ENCODE measurements around the gene ANO7. TPM values are rescaled to one million over a fixed set of nuclear protein-coding genes. Genes with fewer than 3 reads are reported as not detected.

ANO7 gene
- total and polyA plus RNA-seq, 2 of the 8 experiments (the other 6 are each of a cell fraction or from before 2014, with no cell fraction given) = 3.2 to 6.9 TPM

GRCh38 chr2:241235859-241236593, 47.5 kb downstream of the ANO7 start:
- ChIA-PET CTCF (ENCODE audit: partially characterized antibody) (interaction anchor here (1.0 kb wide), 1 partner anchor 72 kb away, joined by 3 read pairs; no protein-coding TSS in a partner anchor), POLR2A (ENCODE audit: partially characterized antibody) (no interaction called here)
- Histone ChIP-seq H3K4ac (replicated peaks; ENCODE audit: insufficient read length, low read depth, low read length) (no peak overlapping the region), H3K23me2 (ENCODE audit: low read depth, low read length) (no peaks in the 10 kb centered on the region), H3K9ac (replicated peaks in 1 of 4; ENCODE audit: extremely low read depth in 1 of 4, low read depth in 3 of 4, low read length in 3 of 4) (no peak overlapping the region; a peak in 1 of 7 replicates), H3K4me3 (ENCODE audit: extremely low read depth in 1 of 4, insufficient read depth in 2 of 4, low read depth in 3 of 4, low read length in 4 of 4) (no peak overlapping the region), H2BK5ac (ENCODE audit: low read depth, low read length) (no peak overlapping the region), H3K79me2 (ENCODE audit: control insufficient read depth in 1 of 2, insufficient read depth in 2 of 2, low read length in 2 of 2) (no peaks in the 10 kb centered on the region), H2BK15ac (ENCODE audit: low read length) (no peak overlapping the region), H4K5ac (ENCODE audit: insufficient read length, low read depth, low read length) (no peak overlapping the region), H3K18ac (ENCODE audit: extremely low read depth, low read length) (no peak overlapping the region), H2AFZ (ENCODE audit: low read length) (no peak overlapping the region), H4K8ac (ENCODE audit: extremely low read depth, insufficient read depth, low read length) (no peak overlapping the region), H3K23ac (ENCODE audit: insufficient read length) (no peak overlapping the region), H3K4me1 (replicated peaks in 1 of 4; ENCODE audit: control insufficient read depth in 3 of 4, insufficient read depth in 4 of 4, low read length in 3 of 4) (no peaks in the 10 kb centered on the region), H3K14ac (ENCODE audit: insufficient read length) (no peak overlapping the region), H3K9me3 (ENCODE audit: insufficient read depth in 2 of 2, low read depth in 1 of 2, low read length in 1 of 2) (no peaks in the 10 kb centered on the region), H2AK5ac (ENCODE audit: low read depth, low read length) (no peak overlapping the region), H2BK120ac (replicated peaks; ENCODE audit: low read depth, low read length) (no peak overlapping the region), H3K36me3 (ENCODE audit: control insufficient read depth in 2 of 4, insufficient read depth in 4 of 4, low read length in 3 of 4) (peaks cover 38 to 88% (median 78%) of the 10 kb centered on the region in 4 experiments), H3K27ac (ENCODE audit: low read depth, low read length) (no peak overlapping the region), H3K4me2 (ENCODE audit: insufficient read depth in 1 of 2, low read depth in 2 of 2, low read length in 2 of 2) (no peak overlapping the region), H2BK12ac (ENCODE audit: low read depth, low read length) (no peak overlapping the region), H3K27me3 (replicated peaks in 1 of 4; ENCODE audit: control insufficient read depth in 3 of 4, extremely low read depth in 1 of 4, insufficient read depth in 3 of 4, low read length in 3 of 4) (no peaks in the 10 kb centered on the region), H4K20me1 (replicated peaks in 1 of 2; ENCODE audit: control insufficient read depth in 1 of 2, insufficient read depth in 2 of 2, low read length in 2 of 2) (peaks cover 9 to 28% of the 10 kb centered on the region in 2 experiments), H3K79me1 (ENCODE audit: low read depth, low read length) (no peaks in the 10 kb centered on the region; the same call in 1 of the 2 replicates), H2BK20ac (ENCODE audit: low read length) (no peak overlapping the region), H3K56ac (replicated peaks; ENCODE audit: insufficient read length, low read depth, low read length) (no peak overlapping the region), H4K91ac (replicated peaks; ENCODE audit: insufficient read length, low read length) (no peak overlapping the region)
- WGBS, 2 experiments (ENCODE audit: extremely low coverage in 1 of 2, insufficient coverage in 1 of 2, insufficient read length in 1 of 2, insufficient replicate concordance in 2 of 2, low coverage in 1 of 2, low lambda C conversion rate in 2 of 2, missing lambda C conversion rate in 1 of 2) = 88% methylated on average over 27 of the region's 30 CpGs; no CpG with 5 or more reads in 1 of the 2 experiments
- DNase-seq (ENCODE audit: low read depth in 1 of 2, low spot score in 2 of 2) (no peak), FAIRE-seq (no peak)
- peak; percentile 41; the same call in 1 of the 2 replicates for TF ChIP-seq POLR2AphosphoS5 (IDR thresholded peaks at IDR 0.05; ENCODE audit: low read depth, low read length)
- TF ChIP-seq RNF2 (IDR thresholded peaks at IDR 0.05; ENCODE audit: borderline replicate concordance, low read depth, low read length, missing control alignments, poor library complexity, severe bottlenecking) = no peak
